SK-N-SH (cell line): Measurements from ENCODE around the gene ANKMY2. TPM values are rescaled to one million over a fixed set of nuclear protein-coding genes. Genes with fewer than 3 reads are reported as not detected.

Source experiments
- CTCF ChIA-PET: fragments of 300-600, 350-600 bp; formaldehyde crosslinking; extraction: SDS; loops from one replicate; lab custom pipeline; 2021; lab: Yijun Ruan, JAX
- POLR2A ChIA-PET: fragments of 350-600 bp; sonication (Branson Sonifier 250); formaldehyde crosslinking; extraction: SDS; loops from one replicate; lab custom pipeline; 2020; ENCODE audit warnings: antibody characterized with exemption, inconsistent platforms; lab: Yijun Ruan, JAX
- DNase-seq: peaks from one replicate; pipeline ENCODE4 v3.0.0; 2012
- H2AFZ ChIP-seq: fragments of 200-600 bp; sonication (generic); 2 replicates; pipeline ENCODE4 v1.8.1; 2016; ENCODE audit warnings: antibody characterized with exemption, mild to moderate bottlenecking, low read depth
- H3F3A ChIP-seq: fragments of 200-600 bp; sonication (generic); replicated peaks from 2 replicates; pipeline ENCODE3; 2016; ENCODE audit warnings: antibody characterized with exemption, mild to moderate bottlenecking; ENCODE audit not compliant: insufficient read depth
- H3K27ac ChIP-seq, 2 experiments: fragments of 200-500 bp in 1 of 2; fragments of 200-600 bp in 1 of 2; sonication (Bioruptor generic) in 1 of 2; sonication (generic), shearing (Covaris generic) in 1 of 2; 2 replicates each; pipeline versions ENCODE4 v1.5.1 to v1.6.1; 2014 to 2016; ENCODE audit warnings: low read depth in 2 of 2, inconsistent platforms in 1 of 2, low read length in 1 of 2, mild to moderate bottlenecking in 1 of 2, mixed read lengths in 1 of 2
- H3K27me3 ChIP-seq: fragments of 200-600 bp; sonication (generic), shearing (Covaris generic); 2 replicates; pipeline ENCODE4 v1.6.1; 2016; ENCODE audit warnings: mixed run types; ENCODE audit not compliant: insufficient read depth
- H3K36me3 ChIP-seq, 2 experiments: fragments of 200-500 bp in 1 of 2; fragments of 200-600 bp in 1 of 2; sonication (Bioruptor generic) in 1 of 2; sonication (generic) in 1 of 2; replicated peaks in 1 of 2; 2 replicates each; pipeline versions ENCODE3 to v1.5.1; 2014 to 2016; ENCODE audit warnings: low read length in 1 of 2, mild to moderate bottlenecking in 1 of 2; ENCODE audit not compliant: insufficient read depth in 2 of 2, control insufficient read depth in 1 of 2
- H3K4me1 ChIP-seq, 2 experiments: fragments of 200-500 bp in 1 of 2; fragments of 200-600 bp in 1 of 2; sonication (Bioruptor generic) in 1 of 2; sonication (generic), shearing (Covaris generic) in 1 of 2; 2 replicates each; pipeline versions ENCODE4 v1.5.1 to v1.6.1; 2014 to 2016; ENCODE audit warnings: low read depth in 1 of 2, low read length in 1 of 2, mixed run types in 1 of 2; ENCODE audit not compliant: insufficient read depth in 2 of 2, control insufficient read depth in 1 of 2
- H3K4me2 ChIP-seq: fragments of 200-600 bp; sonication (generic), shearing (Covaris generic); 2 replicates; pipeline ENCODE4 v1.6.1; 2017; ENCODE audit warnings: mixed run types
- H3K4me3 ChIP-seq, 2 experiments: fragments of 200-500 bp in 1 of 2; fragments of 200-600 bp in 1 of 2; sonication (Bioruptor generic) in 1 of 2; sonication (generic), shearing (Covaris generic) in 1 of 2; 2 replicates each; pipeline versions ENCODE4 v1.5.1 to v1.8.1; 2014 to 2016; ENCODE audit warnings: low read depth in 2 of 2, inconsistent platforms in 1 of 2, low read length in 1 of 2, mild to moderate bottlenecking in 1 of 2, mixed read lengths in 1 of 2, moderate library complexity in 1 of 2
- H3K79me2 ChIP-seq: fragments of 200-600 bp; sonication (generic); 2 replicates; pipeline ENCODE4 v1.8.1; 2017; ENCODE audit warnings: mild to moderate bottlenecking; ENCODE audit not compliant: insufficient read depth
- H3K9ac ChIP-seq: fragments of 200-600 bp; sonication (generic); 2 replicates; pipeline ENCODE4 v1.6.1; 2017; ENCODE audit warnings: mixed run types
- H3K9me2 ChIP-seq: fragments of 200-600 bp; sonication (generic); 2 replicates; pipeline ENCODE4 v1.6.1; 2017; ENCODE audit warnings: mixed run types
- H3K9me3 ChIP-seq: fragments of 200-600 bp; sonication (generic); 2 replicates; pipeline ENCODE4 v1.6.1; 2017; ENCODE audit warnings: mixed run types, mild to moderate bottlenecking, moderate library complexity
- H4K20me1 ChIP-seq: fragments of 200-600 bp; sonication (generic); 2 replicates; pipeline ENCODE4 v1.6.1; 2017; ENCODE audit warnings: mild to moderate bottlenecking, mixed run types; ENCODE audit not compliant: insufficient read depth
- ELF1 ChIP-seq: IDR thresholded peaks from 2 replicates; pipeline ENCODE4 v1.4.0; 2012
- EP300 ChIP-seq, 2 experiments: IDR thresholded peaks; 2 replicates each; pipeline versions ENCODE4 v1.4.0 to v1.6.1; 2012; ENCODE audit warnings: borderline replicate concordance in 1 of 2, low read depth in 1 of 2, low read length in 1 of 2
- EZH2phosphoT487 ChIP-seq: fragments of 200-600 bp; sonication (generic); IDR thresholded peaks from 2 replicates; pipeline ENCODE4 v1.6.1; 2017; ENCODE audit warnings: low read depth, mixed run types, mild to moderate bottlenecking, antibody characterized with exemption, moderate library complexity, borderline replicate concordance
- FOSL2 ChIP-seq: IDR thresholded peaks from 2 replicates; pipeline ENCODE4 v1.4.0; 2012; ENCODE audit warnings: low read depth, mild to moderate bottlenecking, moderate library complexity, borderline replicate concordance
- FOXJ3 ChIP-seq: sonication (generic); formaldehyde crosslinking; IDR thresholded peaks from 2 replicates; pipeline ENCODE4 v1.5.1; 2020; ENCODE audit warnings: mild to moderate bottlenecking, missing genetic modification reagents
- FOXM1 ChIP-seq: IDR thresholded peaks from 2 replicates; pipeline ENCODE4 v1.4.0; 2012; ENCODE audit warnings: low read depth, mild to moderate bottlenecking
- GATA2 ChIP-seq: sonication (generic); formaldehyde crosslinking; IDR thresholded peaks from 2 replicates; pipeline ENCODE4 v1.5.0; 2020; ENCODE audit warnings: mild to moderate bottlenecking, missing genetic modification reagents
- JUND ChIP-seq: IDR thresholded peaks from 2 replicates; pipeline ENCODE4 v1.4.0; 2012
- MEF2A ChIP-seq: IDR thresholded peaks from 2 replicates; pipeline ENCODE4 v1.4.0; 2012; ENCODE audit warnings: low read depth, borderline replicate concordance
- MXI1 ChIP-seq: IDR thresholded peaks from 2 replicates; pipeline ENCODE4 v1.6.1; 2012; ENCODE audit warnings: mild to moderate bottlenecking, low read depth, low read length, improper control_type of control experiment
- PBX3 ChIP-seq: IDR thresholded peaks from 2 replicates; pipeline ENCODE4; 2012
- RAD21 ChIP-seq: IDR thresholded peaks from 2 replicates; pipeline ENCODE4 v1.6.1; 2012; ENCODE audit warnings: mild to moderate bottlenecking, low read length
- RFX5 ChIP-seq: IDR thresholded peaks from 2 replicates; pipeline ENCODE4 v1.6.1; 2012; ENCODE audit warnings: mild to moderate bottlenecking, improper control_type of control experiment, low read length
- SMC3 ChIP-seq: IDR thresholded peaks from 2 replicates; pipeline ENCODE4 v1.6.1; 2012; ENCODE audit warnings: low read depth, low read length, improper control_type of control experiment
- TAF1 ChIP-seq: IDR thresholded peaks from 2 replicates; pipeline ENCODE4 v1.6.1; 2012; ENCODE audit warnings: low read depth, mild to moderate bottlenecking, low read length, moderate library complexity, borderline replicate concordance
- TCF12 ChIP-seq: IDR thresholded peaks from 2 replicates; pipeline ENCODE4 v1.4.0; 2012
- WGBS: methylation state at CpG from one replicate; pipeline ENCODE4 v1.1.6; 2017; ENCODE audit warnings: low lambda C conversion rate; 5-methylcytosine and 5-hydroxymethylcytosine counted together
- polyA plus RNA-seq, 3 experiments: library from polyadenylated mRNA; depleted of rRNA; stranded (reverse); fragments of >200 nt; gene quantifications; 2 replicates each; pipeline ENCODE4 v1.2.3, GENCODE V29; 2012
- TF ChIP-seq, protein P1 (sequence below): IDR thresholded peaks from 2 replicates; pipeline ENCODE4 v1.4.0; 2012; ENCODE audit warnings: low read depth, borderline replicate concordance
- TF ChIP-seq, protein P2 (sequence below): IDR thresholded peaks from 2 replicates; pipeline ENCODE4 v1.6.1; 2012; ENCODE audit warnings: mild to moderate bottlenecking, low read depth, low read length, moderate library complexity
- TF ChIP-seq, protein P3 (sequence below): IDR thresholded peaks from 2 replicates; pipeline ENCODE4 v1.4.0; 2012; ENCODE audit warnings: low read depth, borderline replicate concordance
- TF ChIP-seq, protein P4 (sequence below): fragments of 150-350 bp; IDR thresholded peaks from 2 replicates; pipeline ENCODE4 v1.6.1; 2017; ENCODE audit warnings: antibody characterized with exemption, low read length, low read depth, borderline replicate concordance

ANKMY2 gene
- polyA plus RNA-seq, 1 of the 3 experiments (the other 2 are of a cell fraction) = 15.8 TPM

GRCh38 chr7:16630654-16631053 is 14.9 kb downstream of the ANKMY2 start:
- 96% methylated on average over 1 of the region's 1 CpG for WGBS
- no peak overlapping the region for H2AFZ ChIP-seq
- no peak overlapping the region for H3K27ac ChIP-seq
- DNase-seq = no peak
- peaks cover 19 to 26% of the 10 kb centered on the region in 2 experiments for H3K36me3 ChIP-seq
- TF ChIP-seq EP300 (IDR thresholded peaks at IDR 0.05; ENCODE audit: borderline replicate concordance in 1 of 2, low read depth in 1 of 2, low read length in 1 of 2) = no peak
- TF ChIP-seq PBX3 = no peak
- no peak for TF ChIP-seq RAD21
- TF ChIP-seq TAF1 = no peak
- no peak for TF ChIP-seq JUND
- no peak for TF ChIP-seq EZH2phosphoT487
- no peak for TF ChIP-seq ELF1
- TF ChIP-seq, all 33 proteins: peak for 0
- Histone ChIP-seq H3K4me1 (peaks cover 0 to 5% of the 10 kb centered on the region in 2 experiments; a peak in 1 of 4 replicates), H3K9ac (no peak overlapping the region), H3F3A (no peaks in the 10 kb centered on the region), H4K20me1 (no peaks in the 10 kb centered on the region), H3K79me2 (peaks cover 5% of the 10 kb centered on the region; the same call in 1 of the 2 replicates), H3K4me2 (no peak overlapping the region), H3K4me3 (no peak overlapping the region), H3K9me3 (no peaks in the 10 kb centered on the region), H3K27me3 (no peaks in the 10 kb centered on the region), H3K9me2 (no peaks in the 10 kb centered on the region)
- POLR2A ChIA-PET = no interaction called here
- CTCF ChIA-PET = interaction anchor here (0.6 kb wide), 1 partner anchor 21 kb away, joined by 3 read pairs; no protein-coding TSS in a partner anchor

GRCh38 chr7:16627236-16627635 is 18.3 kb downstream of the ANKMY2 start:
- WGBS = 90% methylated on average over 2 of the region's 2 CpGs
- Histone ChIP-seq H3K79me2 (peaks cover 5% of the 10 kb centered on the region; the same call in 1 of the 2 replicates), H3F3A (no peaks in the 10 kb centered on the region), H3K9me2 (no peaks in the 10 kb centered on the region), H3K4me2 (no peak overlapping the region), H3K27ac (no peak overlapping the region), H3K27me3 (no peaks in the 10 kb centered on the region), H4K20me1 (no peaks in the 10 kb centered on the region), H2AFZ (no peak overlapping the region), H3K4me3 (no peak overlapping the region), H3K4me1 (no peaks in the 10 kb centered on the region), H3K9ac (no peak overlapping the region), H3K9me3 (no peaks in the 10 kb centered on the region), H3K36me3 (peaks cover 36 to 39% of the 10 kb centered on the region in 2 experiments)
- no peak for DNase-seq
- CTCF ChIA-PET = interaction anchor here (1.2 kb wide), 1 partner anchor 9 kb away, joined by 3 read pairs; no protein-coding TSS in a partner anchor
- POLR2A ChIA-PET = no interaction called here
- TF ChIP-seq TCF12 (no peak), MEF2A (no peak), FOSL2 (no peak), RFX5 (no peak), EP300 (IDR thresholded peaks at IDR 0.05; ENCODE audit: borderline replicate concordance in 1 of 2, low read depth in 1 of 2, low read length in 1 of 2) (no peak), SMC3 (no peak), JUND (no peak), RAD21 (no peak), MXI1 (no peak), FOXJ3 (CRISPR knock-in tag) (no peak), GATA2 (CRISPR knock-in tag) (no peak), FOXM1 (no peak)
- TF ChIP-seq, protein P1, sequence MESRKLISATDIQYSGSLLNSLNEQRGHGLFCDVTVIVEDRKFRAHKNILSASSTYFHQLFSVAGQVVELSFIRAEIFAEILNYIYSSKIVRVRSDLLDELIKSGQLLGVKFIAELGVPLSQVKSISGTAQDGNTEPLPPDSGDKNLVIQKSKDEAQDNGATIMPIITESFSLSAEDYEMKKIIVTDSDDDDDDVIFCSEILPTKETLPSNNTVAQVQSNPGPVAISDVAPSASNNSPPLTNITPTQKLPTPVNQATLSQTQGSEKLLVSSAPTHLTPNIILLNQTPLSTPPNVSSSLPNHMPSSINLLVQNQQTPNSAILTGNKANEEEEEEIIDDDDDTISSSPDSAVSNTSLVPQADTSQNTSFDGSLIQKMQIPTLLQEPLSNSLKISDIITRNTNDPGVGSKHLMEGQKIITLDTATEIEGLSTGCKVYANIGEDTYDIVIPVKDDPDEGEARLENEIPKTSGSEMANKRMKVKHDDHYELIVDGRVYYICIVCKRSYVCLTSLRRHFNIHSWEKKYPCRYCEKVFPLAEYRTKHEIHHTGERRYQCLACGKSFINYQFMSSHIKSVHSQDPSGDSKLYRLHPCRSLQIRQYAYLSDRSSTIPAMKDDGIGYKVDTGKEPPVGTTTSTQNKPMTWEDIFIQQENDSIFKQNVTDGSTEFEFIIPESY = no peak
- TF ChIP-seq, protein P2, sequence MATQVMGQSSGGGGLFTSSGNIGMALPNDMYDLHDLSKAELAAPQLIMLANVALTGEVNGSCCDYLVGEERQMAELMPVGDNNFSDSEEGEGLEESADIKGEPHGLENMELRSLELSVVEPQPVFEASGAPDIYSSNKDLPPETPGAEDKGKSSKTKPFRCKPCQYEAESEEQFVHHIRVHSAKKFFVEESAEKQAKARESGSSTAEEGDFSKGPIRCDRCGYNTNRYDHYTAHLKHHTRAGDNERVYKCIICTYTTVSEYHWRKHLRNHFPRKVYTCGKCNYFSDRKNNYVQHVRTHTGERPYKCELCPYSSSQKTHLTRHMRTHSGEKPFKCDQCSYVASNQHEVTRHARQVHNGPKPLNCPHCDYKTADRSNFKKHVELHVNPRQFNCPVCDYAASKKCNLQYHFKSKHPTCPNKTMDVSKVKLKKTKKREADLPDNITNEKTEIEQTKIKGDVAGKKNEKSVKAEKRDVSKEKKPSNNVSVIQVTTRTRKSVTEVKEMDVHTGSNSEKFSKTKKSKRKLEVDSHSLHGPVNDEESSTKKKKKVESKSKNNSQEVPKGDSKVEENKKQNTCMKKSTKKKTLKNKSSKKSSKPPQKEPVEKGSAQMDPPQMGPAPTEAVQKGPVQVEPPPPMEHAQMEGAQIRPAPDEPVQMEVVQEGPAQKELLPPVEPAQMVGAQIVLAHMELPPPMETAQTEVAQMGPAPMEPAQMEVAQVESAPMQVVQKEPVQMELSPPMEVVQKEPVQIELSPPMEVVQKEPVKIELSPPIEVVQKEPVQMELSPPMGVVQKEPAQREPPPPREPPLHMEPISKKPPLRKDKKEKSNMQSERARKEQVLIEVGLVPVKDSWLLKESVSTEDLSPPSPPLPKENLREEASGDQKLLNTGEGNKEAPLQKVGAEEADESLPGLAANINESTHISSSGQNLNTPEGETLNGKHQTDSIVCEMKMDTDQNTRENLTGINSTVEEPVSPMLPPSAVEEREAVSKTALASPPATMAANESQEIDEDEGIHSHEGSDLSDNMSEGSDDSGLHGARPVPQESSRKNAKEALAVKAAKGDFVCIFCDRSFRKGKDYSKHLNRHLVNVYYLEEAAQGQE = no peak
- TF ChIP-seq, protein P3, sequence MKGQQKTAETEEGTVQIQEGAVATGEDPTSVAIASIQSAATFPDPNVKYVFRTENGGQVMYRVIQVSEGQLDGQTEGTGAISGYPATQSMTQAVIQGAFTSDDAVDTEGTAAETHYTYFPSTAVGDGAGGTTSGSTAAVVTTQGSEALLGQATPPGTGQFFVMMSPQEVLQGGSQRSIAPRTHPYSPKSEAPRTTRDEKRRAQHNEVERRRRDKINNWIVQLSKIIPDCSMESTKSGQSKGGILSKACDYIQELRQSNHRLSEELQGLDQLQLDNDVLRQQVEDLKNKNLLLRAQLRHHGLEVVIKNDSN = no peak
- TF ChIP-seq, protein P4, sequence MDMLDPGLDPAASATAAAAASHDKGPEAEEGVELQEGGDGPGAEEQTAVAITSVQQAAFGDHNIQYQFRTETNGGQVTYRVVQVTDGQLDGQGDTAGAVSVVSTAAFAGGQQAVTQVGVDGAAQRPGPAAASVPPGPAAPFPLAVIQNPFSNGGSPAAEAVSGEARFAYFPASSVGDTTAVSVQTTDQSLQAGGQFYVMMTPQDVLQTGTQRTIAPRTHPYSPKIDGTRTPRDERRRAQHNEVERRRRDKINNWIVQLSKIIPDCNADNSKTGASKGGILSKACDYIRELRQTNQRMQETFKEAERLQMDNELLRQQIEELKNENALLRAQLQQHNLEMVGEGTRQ = no peak
